ENCODE measurements around the gene CHD8. TPM values are rescaled to one million over a fixed set of nuclear protein-coding genes. Genes with fewer than 3 reads are reported as not detected.

The CHD8 gene
- total RNA-seq, 1 experiment from 2014 or later, result 64.7 TPM

GRCh38 chr14:21398901-21399300, 57.0 kb downstream of the CHD8 start:
- H3K9me3 ChIP-seq (ENCODE audit: control insufficient read depth, insufficient read depth, low read depth, low read length), result no peaks in the 10 kb centered on the region
- intact Hi-C loops (cut with micrococcal nuclease; ENCODE audit: unreplicated experiment) (no loop called here), in situ Hi-C loops (cut with HindIII; ENCODE audit: low pct_unique_long_range_greater_than_20kb, low sequenced_read_pairs) (no loop called here)
- peaks cover 50% of the 10 kb centered on the region for H3K36me3 ChIP-seq (ENCODE audit: control insufficient read depth, insufficient read depth, low read length)
- ChIA-PET POLR2A (no interaction called here), CTCF (no interaction called here)
- H3K27ac ChIP-seq (ENCODE audit: low read length), result no peak overlapping the region
- no peaks in the 10 kb centered on the region for H3K4me1 ChIP-seq (ENCODE audit: control insufficient read depth, insufficient read depth, low read length)
- TF ChIP-seq CTCF (IDR thresholded peaks at IDR 0.05), result no peak
- no peak for TF ChIP-seq SIN3A (IDR thresholded peaks at IDR 0.05; ENCODE audit: borderline replicate concordance, insufficient read depth, low read depth, low read length)
- no peak for TF ChIP-seq TCF7L2 (IDR thresholded peaks at IDR 0.05; ENCODE audit: low read depth, low read length)
- H3K4me3 ChIP-seq (ENCODE audit: low read depth in 2 of 2, low read length in 2 of 2), result no peak overlapping the region
- BruUV-seq (replicated peaks), result no TSS peak
- DNase-seq (ENCODE audit: low read depth, low spot score) (no peak), ATAC-seq (no peak)
- H3K27me3 ChIP-seq (ENCODE audit: control insufficient read depth, insufficient read depth, low read length), result no peaks in the 10 kb centered on the region

- Histone ChIP-seq H3K9me3 (ENCODE audit: control insufficient read depth, insufficient read depth, low read depth, low read length) (no peaks in the 10 kb centered on the region), H3K4me3 (ENCODE audit: low read depth in 2 of 2, low read length in 2 of 2) (no peak overlapping the region), H3K4me1 (ENCODE audit: control insufficient read depth, insufficient read depth, low read length) (no peaks in the 10 kb centered on the region), H3K27me3 (ENCODE audit: control insufficient read depth, insufficient read depth, low read length) (no peaks in the 10 kb centered on the region), H3K27ac (ENCODE audit: low read length) (no peak overlapping the region), H3K36me3 (ENCODE audit: control insufficient read depth, insufficient read depth, low read length) (peaks cover 53% of the 10 kb centered on the region)
- no peak for ATAC-seq
- no TSS peak for BruUV-seq (replicated peaks)
- no peak for DNase-seq (ENCODE audit: low read depth, low spot score)
- CTCF ChIA-PET, result no interaction called here
- intact Hi-C loops (cut with micrococcal nuclease; ENCODE audit: unreplicated experiment), result no loop called here
- in situ Hi-C loops (cut with HindIII; ENCODE audit: low pct_unique_long_range_greater_than_20kb, low sequenced_read_pairs), result no loop called here
- POLR2A ChIA-PET, result no interaction called here
- TF ChIP-seq CTCF (IDR thresholded peaks at IDR 0.05) (no peak), TCF7L2 (IDR thresholded peaks at IDR 0.05; ENCODE audit: low read depth, low read length) (no peak), REST (IDR thresholded peaks at IDR 0.05; ENCODE audit: insufficient read depth in 1 of 2, low read depth in 2 of 2, low read length in 1 of 2) (no peak), POLR2AphosphoS5 (IDR thresholded peaks at IDR 0.05; ENCODE audit: low read depth, low read length) (no peak), SIN3A (IDR thresholded peaks at IDR 0.05; ENCODE audit: borderline replicate concordance, insufficient read depth, low read depth, low read length) (no peak)
Measured at GRCh38 chr14:21395450-21395849, 60.5 kb downstream of the CHD8 start.
